Measurements from ENCODE around the gene IGF2BP2. TPM values are rescaled to one million over a fixed set of nuclear protein-coding genes. Genes with fewer than 3 reads are reported as not detected.

IGF2BP2 gene
- total RNA-seq, 1 experiment from 2014 or later: 154 TPM

GRCh38 chr3:185741586-185741985 lies 83.3 kb downstream of the IGF2BP2 start:
- H3K27ac Mint-ChIP-seq (ENCODE audit: low read depth, unreplicated experiment): no peak overlapping the region
- TF ChIP-seq CTCF (IDR thresholded peaks at IDR 0.05; ENCODE audit: unreplicated experiment): no peak
- peaks cover 12% of the 10 kb centered on the region for H3K36me3 Mint-ChIP-seq (ENCODE audit: insufficient read depth, unreplicated experiment)
- no peak overlapping the region for H3K4me3 Mint-ChIP-seq (ENCODE audit: unreplicated experiment)
- ChIA-PET POLR2A (interaction anchor here (1.2 kb wide), 1 partner anchor 83 kb away, joined by 3 read pairs; no protein-coding TSS in a partner anchor), CTCF (interaction anchor here (0.7 kb wide), 1 partner anchor 85 kb away, joined by 4 read pairs; no protein-coding TSS in a partner anchor)
- no TSS peak for BruUV-seq (replicated peaks)
- intact Hi-C loops (cut with micrococcal nuclease): no loop called here
- no peak for DNase-seq (ENCODE audit: unreplicated experiment)
- H3K9me3 Mint-ChIP-seq (ENCODE audit: unreplicated experiment): no peaks in the 10 kb centered on the region
- no peaks in the 10 kb centered on the region for H3K27me3 Mint-ChIP-seq (ENCODE audit: insufficient read depth, unreplicated experiment)
- peaks cover 42% of the 10 kb centered on the region for H3K4me1 Mint-ChIP-seq (ENCODE audit: insufficient read depth, unreplicated experiment)

- Mint-ChIP-seq H3K4me1 (ENCODE audit: insufficient read depth, unreplicated experiment) (peaks cover 28% of the 10 kb centered on the region), H3K27me3 (ENCODE audit: insufficient read depth, unreplicated experiment) (no peaks in the 10 kb centered on the region), H3K4me3 (ENCODE audit: unreplicated experiment) (no peak overlapping the region), H3K27ac (ENCODE audit: low read depth, unreplicated experiment) (peak overlapping the region; percentile 49), H3K9me3 (ENCODE audit: unreplicated experiment) (no peaks in the 10 kb centered on the region), H3K36me3 (ENCODE audit: insufficient read depth, unreplicated experiment) (peaks cover 4% of the 10 kb centered on the region)
- ChIA-PET POLR2A (interaction anchor here (0.6 kb wide), 2 partner anchors 146 to 166 kb away, joined by 3 to 6 read pairs; no protein-coding TSS in a partner anchor), CTCF (interaction anchor here (1.5 kb wide), 1 partner anchor 80 kb away, joined by 4 read pairs; no protein-coding TSS in a partner anchor)
- no TSS peak for BruUV-seq (replicated peaks)
- DNase-seq (ENCODE audit: unreplicated experiment): no peak
- intact Hi-C loops (cut with micrococcal nuclease): no loop called here
- no peak for TF ChIP-seq CTCF (IDR thresholded peaks at IDR 0.05; ENCODE audit: unreplicated experiment)
These were observed 84.7 kb downstream of the IGF2BP2 start for GRCh38 chr3:185740133-185740532.

- peaks cover 30% of the 10 kb centered on the region for H3K4me1 Mint-ChIP-seq (ENCODE audit: insufficient read depth, unreplicated experiment)
- TF ChIP-seq CTCF (IDR thresholded peaks at IDR 0.05; ENCODE audit: unreplicated experiment): no peak
- intact Hi-C loops (cut with micrococcal nuclease): no loop called here
These were observed 85.6 kb downstream of the IGF2BP2 start for GRCh38 chr3:185739264-185739701.

GRCh38 chr3:185737740-185738680 lies 86.8 kb downstream of the IGF2BP2 start:
- Mint-ChIP-seq H3K4me1 (ENCODE audit: insufficient read depth, unreplicated experiment) (peaks cover 39% of the 10 kb centered on the region), H3K27ac (ENCODE audit: low read depth, unreplicated experiment) (peak overlapping the region; percentile 46), H3K27me3 (ENCODE audit: insufficient read depth, unreplicated experiment) (no peaks in the 10 kb centered on the region), H3K9me3 (ENCODE audit: unreplicated experiment) (no peaks in the 10 kb centered on the region), H3K4me3 (ENCODE audit: unreplicated experiment) (no peak overlapping the region), H3K36me3 (ENCODE audit: insufficient read depth, unreplicated experiment) (peaks cover 16% of the 10 kb centered on the region)
- POLR2A ChIA-PET: interaction anchor here (0.5 to 1.6 kb wide), 6 partner anchors 9 to 77 kb away, joined by 3 to 6 read pairs (median 3); no protein-coding TSS in a partner anchor
- DNase-seq (ENCODE audit: unreplicated experiment): no peak
- intact Hi-C loops (cut with micrococcal nuclease): no loop called here
- no peak for TF ChIP-seq CTCF (IDR thresholded peaks at IDR 0.05; ENCODE audit: unreplicated experiment)
- BruUV-seq (replicated peaks): no TSS peak
- CTCF ChIA-PET: interaction anchor here (0.7 to 2.1 kb wide), 4 partner anchors 8 to 61 kb away, joined by 3 to 6 read pairs (median 4); no protein-coding TSS in a partner anchor

More at GRCh38 chr3:185739264-185739701, 85.6 kb downstream of the IGF2BP2 start:
- no TSS peak for BruUV-seq (replicated peaks)
- peak overlapping the region; percentile 27 for H3K27ac Mint-ChIP-seq (ENCODE audit: low read depth, unreplicated experiment)
- POLR2A ChIA-PET: interaction anchor here (0.8 to 1.6 kb wide), 3 partner anchors 16 to 27 kb away, joined by 3 to 6 read pairs (median 4); no protein-coding TSS in a partner anchor
- DNase-seq (ENCODE audit: unreplicated experiment): no peak
- peaks cover 5% of the 10 kb centered on the region for H3K36me3 Mint-ChIP-seq (ENCODE audit: insufficient read depth, unreplicated experiment)
- H3K27me3 Mint-ChIP-seq (ENCODE audit: insufficient read depth, unreplicated experiment): no peaks in the 10 kb centered on the region
- CTCF ChIA-PET: interaction anchor here (1.3 to 2.1 kb wide), 3 partner anchors 10 to 79 kb away, joined by 4 to 6 read pairs (median 4); no protein-coding TSS in a partner anchor
- H3K9me3 Mint-ChIP-seq (ENCODE audit: unreplicated experiment): no peaks in the 10 kb centered on the region
- H3K4me3 Mint-ChIP-seq (ENCODE audit: unreplicated experiment): no peak overlapping the region

Measured in MCF 10A (cell line).